ENCODE data around the gene JAM3.
A peak's percentile ranks its signal among the peaks of the same experiment; 100 is the strongest.

Gene JAM3

DNA sequence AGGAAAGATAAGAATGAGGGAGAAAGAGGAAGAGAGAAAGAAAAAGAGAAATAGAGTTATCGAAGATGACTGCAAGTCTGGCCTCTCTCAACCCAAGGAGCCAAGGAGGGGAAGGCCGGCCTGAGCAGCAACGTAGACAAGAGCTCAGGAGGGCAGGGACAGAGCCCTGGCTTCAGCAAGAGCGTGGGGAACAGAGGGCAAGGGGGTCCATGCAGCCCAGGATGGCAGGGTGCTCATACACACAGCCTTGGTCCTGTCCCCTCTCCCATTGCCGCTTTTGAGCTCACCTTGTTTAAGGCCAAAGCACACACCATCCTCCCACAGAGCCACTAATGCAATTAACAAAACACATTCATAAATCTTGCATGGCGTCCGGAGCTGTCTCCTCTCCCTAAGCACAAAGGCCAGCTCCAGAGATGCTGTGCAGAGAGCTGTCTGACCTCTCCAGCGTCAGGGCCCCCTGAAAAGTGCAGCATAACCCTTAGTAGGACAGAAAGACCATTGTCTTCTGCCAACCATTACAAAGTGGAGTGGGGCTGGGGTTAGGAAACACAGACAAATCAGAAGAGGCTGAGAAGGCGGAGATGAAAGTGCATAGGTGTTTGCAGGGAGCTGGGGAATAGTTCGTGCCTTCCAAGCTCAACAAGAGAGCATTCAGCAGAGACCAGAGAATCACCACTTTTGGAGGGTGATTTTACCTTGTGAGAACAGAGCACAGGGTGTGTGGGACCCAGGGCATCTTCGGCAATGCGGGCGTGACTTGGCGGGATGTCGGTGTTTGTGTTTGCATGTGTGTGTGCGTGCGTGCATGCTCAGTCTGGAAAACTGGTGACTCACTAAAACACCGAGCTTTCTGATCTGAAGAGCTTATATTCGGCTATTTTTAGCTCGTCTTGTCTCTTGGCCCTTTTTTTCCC, 28.2 kb upstream of the JAM3 start:
- no peak for DNase-seq

- DNase-seq = no peak
These were observed 27.5 kb upstream of the JAM3 start for GRCh38 chr11:134041349-134041748.

GRCh38 chr11:134041791-134042696, 26.8 kb upstream of the JAM3 start:
- DNase-seq = no peak

GRCh38 chr11:134043821-134044420, 25.0 kb upstream of the JAM3 start:
- DNase-seq = no peak

DNA sequence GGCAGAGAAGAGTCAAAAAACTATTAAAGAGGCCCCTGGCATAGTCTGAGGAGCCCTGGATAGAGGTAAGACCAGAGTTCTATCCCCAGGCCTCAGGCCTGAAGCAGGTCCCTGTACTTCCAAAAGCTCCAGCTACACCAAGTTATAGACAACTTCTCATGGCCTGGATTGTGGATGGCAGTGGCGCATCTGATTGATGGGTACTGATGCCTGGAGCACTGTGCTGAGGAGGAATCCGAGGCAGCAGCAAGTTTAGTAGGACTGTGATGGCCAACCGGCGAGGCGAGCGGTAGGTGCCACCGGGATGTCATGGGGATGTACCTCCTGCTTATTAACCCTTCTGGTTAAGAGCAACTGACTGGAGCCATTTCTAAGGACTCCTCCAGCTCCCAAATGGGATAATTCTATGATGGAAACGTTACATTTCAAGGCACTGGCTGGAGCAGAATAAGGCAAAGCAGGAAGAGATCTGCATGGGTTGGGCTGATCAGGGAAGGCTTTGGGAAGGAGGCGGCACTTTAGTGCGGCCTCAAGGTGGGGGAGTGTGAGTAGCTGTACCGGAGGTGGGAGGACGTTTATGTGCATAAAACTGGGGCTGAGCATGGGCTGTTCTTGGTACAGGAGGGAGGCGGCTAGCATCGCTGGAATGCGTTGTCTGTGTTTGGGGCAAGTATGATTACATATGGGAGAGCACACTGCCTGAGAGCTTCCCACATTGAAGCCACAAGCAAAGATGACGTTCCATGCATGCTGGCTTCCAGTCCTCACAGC, 24.2 kb upstream of the JAM3 start:
- no peak for DNase-seq

GRCh38 chr11:134045799-134046635, 22.9 kb upstream of the JAM3 start:
- peak; percentile 44 for DNase-seq

DNA sequence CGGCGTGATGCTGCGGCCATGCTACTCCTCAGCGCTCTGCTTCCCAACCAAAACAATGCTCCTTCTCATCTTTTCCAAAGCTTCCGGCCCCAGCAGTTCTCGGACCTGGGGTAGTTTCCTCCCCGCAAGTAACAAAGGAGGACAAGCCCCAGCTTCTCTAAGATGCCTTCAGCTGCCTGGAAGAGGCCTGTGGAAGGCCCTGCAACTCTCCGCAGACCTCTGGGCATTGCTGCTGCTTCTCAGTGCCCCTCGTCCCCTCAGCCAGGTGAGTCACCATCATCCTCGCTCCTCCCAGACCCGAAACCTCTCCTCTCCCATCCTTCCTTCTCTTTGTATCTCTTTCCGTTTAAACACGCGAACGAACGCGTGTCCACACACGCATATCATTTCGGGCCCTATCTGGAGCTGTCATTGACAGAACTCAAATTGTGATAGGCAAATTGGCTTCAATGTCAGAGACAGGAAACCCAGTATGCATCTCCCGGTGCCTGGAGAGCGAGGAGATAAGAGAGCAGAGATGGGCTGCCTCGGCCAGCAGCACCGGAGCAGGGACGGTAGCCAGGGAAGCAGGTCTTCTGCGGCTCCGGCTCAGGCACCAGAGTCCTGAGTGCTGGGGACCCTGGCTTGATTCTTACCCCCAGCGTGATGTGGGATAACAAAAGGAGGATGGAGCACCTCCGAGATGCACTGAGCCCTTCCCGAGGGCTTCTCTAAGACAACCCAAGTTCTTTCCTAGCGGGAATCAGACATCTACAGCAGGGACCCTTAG, 22.0 kb upstream of the JAM3 start:
- no peak for DNase-seq

DNA sequence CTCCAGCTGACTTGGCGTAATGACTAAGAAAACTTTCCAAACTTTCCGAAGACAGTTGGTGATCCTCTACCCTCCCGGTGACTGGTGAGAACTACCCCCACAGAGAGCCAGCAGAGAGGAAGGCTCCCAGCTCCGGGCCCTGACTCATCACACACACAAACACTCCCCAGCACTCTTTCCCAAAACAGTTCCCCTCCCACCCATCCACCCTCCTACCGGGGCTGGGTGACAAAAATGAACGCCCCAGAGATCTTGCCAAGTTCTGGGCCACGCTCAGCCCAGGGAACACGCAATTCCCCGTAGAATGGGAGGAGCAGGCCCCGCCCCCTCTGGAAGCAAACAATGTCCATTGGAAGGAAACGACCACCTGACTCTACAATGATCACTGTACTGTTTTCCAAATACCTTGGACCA, 21.3 kb upstream of the JAM3 start:
- DNase-seq = no peak

- DNase-seq = no peak
These were observed 20.8 kb upstream of the JAM3 start for GRCh38 chr11:134048028-134048427.

DNA sequence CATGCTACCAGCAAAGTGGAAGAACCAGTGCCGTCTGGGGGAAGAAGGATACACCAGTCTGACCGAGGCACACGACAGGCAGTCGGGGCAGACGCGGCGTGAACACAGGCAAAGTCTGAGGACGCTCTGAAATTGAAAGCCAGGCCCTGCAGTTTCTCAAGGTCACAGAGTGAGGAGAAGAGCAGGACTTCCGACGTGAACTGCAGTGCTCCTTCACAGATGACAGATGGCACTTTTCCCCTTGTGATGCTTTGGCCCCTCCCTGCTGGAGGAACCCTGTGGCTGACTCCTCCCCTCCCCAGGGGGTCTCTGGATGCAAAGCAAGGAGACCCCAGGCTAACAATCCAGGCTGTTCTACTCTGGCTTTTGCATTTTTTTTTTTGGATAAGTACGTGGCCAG, 19.6 kb upstream of the JAM3 start:
- no peak for DNase-seq

GRCh38 chr11:134050541-134051383, 18.1 kb upstream of the JAM3 start:
- DNase-seq = peak; percentile 77

GRCh38 chr11:134052395-134052987, 16.4 kb upstream of the JAM3 start:
- no peak for DNase-seq

- DNase-seq = no peak
These were observed 15.6 kb upstream of the JAM3 start for GRCh38 chr11:134052988-134053945.

DNA sequence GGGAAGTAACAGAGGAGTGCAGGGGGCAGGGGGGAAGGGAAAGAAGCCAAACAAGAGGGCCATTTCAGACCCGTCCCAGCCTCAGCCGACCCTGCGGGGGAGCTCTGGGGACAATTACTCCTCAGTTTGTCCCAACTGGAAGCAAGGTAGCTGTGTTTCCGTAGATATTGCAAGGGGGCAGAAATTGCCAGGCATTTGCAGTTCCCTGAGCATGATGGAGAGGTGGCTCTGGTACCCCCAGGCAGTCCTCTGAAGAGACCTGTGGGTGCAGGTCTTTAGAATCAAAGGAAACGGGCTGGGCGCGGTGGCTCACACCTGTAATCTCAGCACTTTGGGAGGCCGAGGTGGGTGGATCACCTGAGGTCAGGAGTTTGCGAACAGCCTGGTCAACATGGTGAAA, 13.8 kb upstream of the JAM3 start:
- no peak for DNase-seq

- DNase-seq = no peak
These were observed 8.6 kb upstream of the JAM3 start for GRCh38 chr11:134060316-134060715.

DNA sequence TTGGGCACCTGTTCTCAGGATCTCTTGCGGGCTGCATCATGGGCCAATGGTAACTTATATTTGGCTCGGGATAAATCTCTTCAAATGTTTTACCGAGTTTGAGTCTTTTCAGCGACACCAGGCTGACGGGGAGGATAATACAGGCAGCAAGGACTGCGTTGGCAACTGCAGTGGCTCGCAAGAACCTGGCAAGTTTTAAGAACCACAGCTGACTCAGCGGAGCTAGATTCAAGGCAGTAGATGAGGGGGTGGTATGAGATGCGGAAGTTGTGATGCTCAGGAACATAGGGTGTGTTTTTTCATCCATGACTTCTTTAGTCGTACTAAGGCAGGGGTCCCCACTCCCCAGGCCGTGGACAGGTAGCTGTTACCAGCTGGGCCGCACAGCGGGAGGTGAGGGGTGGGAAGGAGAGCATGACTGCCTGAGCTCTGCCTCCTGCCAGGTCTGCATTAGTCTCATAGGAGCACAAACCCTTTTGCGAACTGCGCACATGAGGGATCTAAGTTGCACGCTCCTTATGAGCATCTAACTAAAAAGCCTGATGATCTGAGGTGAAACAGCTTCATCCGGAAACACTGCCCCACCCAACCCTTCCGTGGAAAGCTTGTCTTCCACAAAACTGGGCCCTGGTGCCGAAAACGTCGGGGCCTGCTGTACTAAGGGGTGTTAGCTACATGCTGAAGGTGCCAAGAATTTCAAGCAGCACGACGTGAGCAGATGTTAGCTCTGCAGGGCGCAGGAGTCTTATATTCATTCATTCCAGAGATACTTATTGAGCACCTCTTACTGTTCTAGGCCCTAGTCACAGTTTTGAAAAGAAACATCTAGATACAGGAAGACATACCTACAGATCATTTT, 6.4 kb upstream of the JAM3 start:
- DNase-seq = no peak

- DNase-seq = no peak
These were observed 5.8 kb upstream of the JAM3 start for GRCh38 chr11:134063124-134063495.
